Mesenteric fat pad (tissue), 1 donor: ENCODE results near the gene BRMS1. TPM values are rescaled to one million over a fixed set of nuclear protein-coding genes. Genes with fewer than 3 reads are reported as not detected.

Source experiments
- DNase-seq: peaks from one replicate; pipeline ENCODE4 v3.0.0-alpha.2; 2020; ENCODE audit warnings: low spot score
- total RNA-seq: library from RNA; stranded (reverse); fragmentation: NEBNext Ultra II Directional; extraction: Animal tissue kit (Norgen Biotek cat#: 25700); gene quantifications from one replicate; pipeline ENCODE4 v1.2.1, GENCODE V29; 2021
- donor health status: DM: yes; HTN: yes; CAD: no.

The BRMS1 gene
- total RNA-seq, 1 donor from 2014 or later = 31.8 TPM

- no peak for DNase-seq
These were observed 6.4 kb downstream of the BRMS1 start for GRCh38 chr11:66338276-66339161.

- DNase-seq = no peak
These were observed 7.6 kb downstream of the BRMS1 start for GRCh38 chr11:66337103-66337899.

- DNase-seq = no peak
These were observed 8.4 kb downstream of the BRMS1 start, which contains the start of gene RIN1 for GRCh38 chr11:66336234-66337102. TSS of gene RIN1 (minus strand) at chr11:66336434. CDS start at chr11:66336402, 32 bp downstream.

GRCh38 chr11:66335531-66336233, 9.2 kb downstream of the BRMS1 start:
- DNase-seq = no peak

- no peak for DNase-seq
These were observed 10.1 kb downstream of the BRMS1 start for GRCh38 chr11:66334605-66335442.

GRCh38 chr11:66333896-66334604, 10.9 kb downstream of the BRMS1 start:
- DNase-seq = no peak

- no peak for DNase-seq
These were observed 11.6 kb downstream of the BRMS1 start for GRCh38 chr11:66333220-66333877.

GRCh38 chr11:66332371-66333219, 12.3 kb downstream of the BRMS1 start:
- no peak for DNase-seq

- no peak for DNase-seq
These were observed 13.1 kb downstream of the BRMS1 start for GRCh38 chr11:66331542-66332370.

GRCh38 chr11:66330931-66331330, 14.0 kb downstream of the BRMS1 start:
- DNase-seq = no peak

- no peak for DNase-seq
These were observed 15.7 kb downstream of the BRMS1 start for GRCh38 chr11:66329165-66329673.

GRCh38 chr11:66328302-66329144, 16.4 kb downstream of the BRMS1 start:
- DNase-seq = no peak

GRCh38 chr11:66328031-66328301, 16.9 kb downstream of the BRMS1 start:
- DNase-seq = no peak

- DNase-seq = no peak
These were observed 17.5 kb downstream of the BRMS1 start for GRCh38 chr11:66327171-66328030.
